ENCODE results near the gene MYH8. TPM values are rescaled to one million over a fixed set of nuclear protein-coding genes. Genes with fewer than 3 reads are reported as not detected.

The MYH8 gene
- total and polyA plus RNA-seq, 2 of the 13 experiments (the other 11 are each of a cell fraction or from before 2014, with no cell fraction given): not detected

DNA sequence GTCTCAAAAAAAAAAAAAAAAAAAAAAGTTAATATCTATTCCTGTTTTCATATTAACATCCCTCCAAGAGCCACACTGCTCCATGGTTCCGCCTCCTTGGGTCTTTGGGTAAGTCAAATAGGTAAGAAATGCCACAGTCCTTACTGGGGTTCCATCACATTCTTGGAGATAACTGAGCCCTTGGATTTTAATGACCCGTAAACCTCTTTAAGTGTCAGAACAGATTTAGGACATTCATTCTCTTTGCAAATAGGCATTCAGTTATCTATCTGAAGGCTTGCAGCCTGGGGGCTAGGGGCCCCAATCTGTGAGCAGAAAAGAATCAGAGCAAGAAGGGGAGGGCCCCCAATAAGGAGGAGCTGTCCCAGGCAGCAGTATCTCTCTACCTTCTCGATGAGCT lies 76.9 kb downstream of the MYH8 start (continued):
- no peak for TF ChIP-seq GRHL1 (CRISPR knock-in tag; conservative IDR thresholded peaks at IDR 0.05)
- no peak for TF ChIP-seq KDM1A (CRISPR knock-in tag; IDR thresholded peaks at IDR 0.05)
- no peak for TF ChIP-seq KLF6 (CRISPR knock-in tag; IDR thresholded peaks at IDR 0.05)
- no peak for TF ChIP-seq ZNF207 (IDR thresholded peaks at IDR 0.05; ENCODE audit: borderline replicate concordance)
- TF ChIP-seq KLF16 (CRISPR knock-in tag; IDR thresholded peaks at IDR 0.05): no peak
- TF ChIP-seq, protein P1, sequence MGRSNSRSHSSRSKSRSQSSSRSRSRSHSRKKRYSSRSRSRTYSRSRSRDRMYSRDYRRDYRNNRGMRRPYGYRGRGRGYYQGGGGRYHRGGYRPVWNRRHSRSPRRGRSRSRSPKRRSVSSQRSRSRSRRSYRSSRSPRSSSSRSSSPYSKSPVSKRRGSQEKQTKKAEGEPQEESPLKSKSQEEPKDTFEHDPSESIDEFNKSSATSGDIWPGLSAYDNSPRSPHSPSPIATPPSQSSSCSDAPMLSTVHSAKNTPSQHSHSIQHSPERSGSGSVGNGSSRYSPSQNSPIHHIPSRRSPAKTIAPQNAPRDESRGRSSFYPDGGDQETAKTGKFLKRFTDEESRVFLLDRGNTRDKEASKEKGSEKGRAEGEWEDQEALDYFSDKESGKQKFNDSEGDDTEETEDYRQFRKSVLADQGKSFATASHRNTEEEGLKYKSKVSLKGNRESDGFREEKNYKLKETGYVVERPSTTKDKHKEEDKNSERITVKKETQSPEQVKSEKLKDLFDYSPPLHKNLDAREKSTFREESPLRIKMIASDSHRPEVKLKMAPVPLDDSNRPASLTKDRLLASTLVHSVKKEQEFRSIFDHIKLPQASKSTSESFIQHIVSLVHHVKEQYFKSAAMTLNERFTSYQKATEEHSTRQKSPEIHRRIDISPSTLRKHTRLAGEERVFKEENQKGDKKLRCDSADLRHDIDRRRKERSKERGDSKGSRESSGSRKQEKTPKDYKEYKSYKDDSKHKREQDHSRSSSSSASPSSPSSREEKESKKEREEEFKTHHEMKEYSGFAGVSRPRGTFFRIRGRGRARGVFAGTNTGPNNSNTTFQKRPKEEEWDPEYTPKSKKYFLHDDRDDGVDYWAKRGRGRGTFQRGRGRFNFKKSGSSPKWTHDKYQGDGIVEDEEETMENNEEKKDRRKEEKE (IDR thresholded peaks at IDR 0.05): no peak
- TF ChIP-seq ZNF274 (CRISPR knock-in tag; IDR thresholded peaks at IDR 0.05): no peak
- no peak for TF ChIP-seq CBX2 (IDR thresholded peaks at IDR 0.05; ENCODE audit: low read depth, low read length)
- no peak for TF ChIP-seq CBX2 (CRISPR knock-in tag; IDR thresholded peaks at IDR 0.05; ENCODE audit: low read depth)

Other genes with a start within 250 kb of the MYH8 start
- gene GAS7, start 223.3 kb downstream of the MYH8 start, total RNA-seq (2016; rRNA removed; fragmentation: Illumina TruSeq; extraction: Trizol): 5.2 and 6.9 TPM in 2 replicates
- 0.55 and 1.0 TPM in 2 replicates for gene GAS7, start 223.3 kb downstream of the MYH8 start, polyA plus RNA-seq (2011; rRNA removed)
- not detected in 2 replicates for gene MYH13, start 48.9 kb downstream of the MYH8 start, total RNA-seq (2016; rRNA removed; fragmentation: Illumina TruSeq; extraction: Trizol)
- not detected in 2 replicates for gene MYH13, start 48.9 kb downstream of the MYH8 start, polyA plus RNA-seq (2011; rRNA removed)
- gene MYH4, start 47.6 kb upstream of the MYH8 start, total RNA-seq (2016; rRNA removed; fragmentation: Illumina TruSeq; extraction: Trizol): 0.02 TPM in 1 of 2 replicates, not detected in the other
- 0.01 TPM in 1 of 2 replicates, not detected in the other for gene MYH4, start 47.6 kb upstream of the MYH8 start, polyA plus RNA-seq (2011; rRNA removed)
- gene MYH1, start 96.6 kb upstream of the MYH8 start, total RNA-seq (2016; rRNA removed; fragmentation: Illumina TruSeq; extraction: Trizol): not detected in 2 replicates
- 0.01 TPM in 2 replicates for gene MYH1, start 96.6 kb upstream of the MYH8 start, polyA plus RNA-seq (2011; rRNA removed)
- gene MYH2, start 127.7 kb upstream of the MYH8 start, total RNA-seq (2016; rRNA removed; fragmentation: Illumina TruSeq; extraction: Trizol): not detected in 2 replicates
- not detected in 2 replicates for gene MYH2, start 127.7 kb upstream of the MYH8 start, polyA plus RNA-seq (2011; rRNA removed)
- gene MYH3, start 235.4 kb upstream of the MYH8 start, total RNA-seq (2016; rRNA removed; fragmentation: Illumina TruSeq; extraction: Trizol): 1.6 and 4.5 TPM in 2 replicates
- gene MYH3, start 235.4 kb upstream of the MYH8 start, polyA plus RNA-seq (2011; rRNA removed): 2.5 and 4.3 TPM in 2 replicates

Data from HepG2 (cell line).